ENCODE results near the gene VAX1.

Gene VAX1

DNA sequence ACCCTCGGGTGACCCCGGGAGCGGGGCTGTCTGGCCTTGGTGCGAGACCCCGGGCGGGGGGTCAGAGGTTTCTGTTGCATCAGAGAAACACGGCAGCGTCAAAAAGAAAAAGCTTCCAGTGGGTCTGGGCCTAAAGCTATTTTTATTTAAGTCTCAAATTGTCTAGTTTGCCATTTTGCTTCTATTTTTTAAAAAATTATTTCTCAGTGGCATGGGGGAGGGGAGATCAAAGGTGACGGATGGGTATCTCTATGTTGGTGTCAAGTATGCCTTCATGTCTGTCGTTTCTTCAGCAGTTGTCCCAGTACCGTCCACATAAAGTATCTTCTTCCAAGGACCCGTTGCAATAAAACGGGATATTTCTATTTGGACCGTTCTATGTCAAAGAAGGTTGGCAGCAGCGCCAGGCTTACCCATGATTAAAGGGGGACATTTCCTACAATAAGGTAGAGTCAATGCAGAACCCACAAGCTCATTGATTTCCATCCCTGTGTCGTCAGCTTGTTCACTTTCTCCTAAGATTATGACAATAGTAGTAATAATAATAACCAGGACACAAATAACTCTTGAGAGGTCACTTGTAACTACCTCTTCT is 26.0 kb upstream of the VAX1 start:
- DNase-seq: no peak

DNA sequence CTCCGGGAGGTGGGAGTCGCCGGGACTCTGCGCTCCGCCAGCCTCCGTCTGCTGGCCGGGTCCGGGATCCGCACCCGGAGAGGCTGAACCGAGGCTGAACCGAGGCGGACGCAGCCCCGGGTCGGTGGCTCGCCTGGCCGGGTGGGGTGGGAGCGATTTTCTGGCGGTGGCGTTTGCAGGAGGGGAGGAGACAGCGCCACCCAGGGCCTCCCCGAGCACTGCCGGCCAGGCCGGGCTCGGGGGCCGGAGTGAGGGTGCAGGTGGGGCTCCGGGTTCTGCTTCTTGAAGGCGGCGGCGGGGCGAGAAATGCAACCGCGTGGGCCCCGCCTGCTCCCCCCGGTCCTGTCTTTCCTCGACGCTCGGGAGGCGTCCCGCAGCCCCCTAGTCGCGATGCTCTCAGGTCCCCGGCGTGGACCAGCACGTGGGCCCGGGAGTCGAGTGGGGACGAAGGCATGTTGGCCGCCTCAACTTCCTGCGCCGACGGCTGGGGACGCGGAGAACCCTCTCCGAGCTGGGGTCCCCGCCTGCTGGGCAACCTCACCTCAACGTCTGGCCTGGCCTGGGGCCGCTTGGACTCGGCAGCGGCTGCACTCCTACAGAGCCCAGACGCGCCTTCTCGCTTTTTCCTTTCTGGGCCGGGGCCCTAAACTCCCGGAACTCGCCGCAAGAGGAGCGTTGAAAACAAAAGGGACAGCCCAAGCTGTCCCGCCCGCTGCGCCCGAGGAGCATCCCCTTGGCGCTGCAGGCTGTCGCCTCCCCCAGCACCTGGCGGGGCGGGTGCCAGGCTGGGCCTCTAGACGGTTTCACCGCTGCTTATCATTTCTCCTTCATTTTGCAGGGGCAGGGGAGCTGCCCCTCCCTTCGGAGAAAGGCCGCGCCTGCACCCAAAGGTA is 25.2 kb upstream of the VAX1 start:
- peak; percentile 63 for DNase-seq

DNA sequence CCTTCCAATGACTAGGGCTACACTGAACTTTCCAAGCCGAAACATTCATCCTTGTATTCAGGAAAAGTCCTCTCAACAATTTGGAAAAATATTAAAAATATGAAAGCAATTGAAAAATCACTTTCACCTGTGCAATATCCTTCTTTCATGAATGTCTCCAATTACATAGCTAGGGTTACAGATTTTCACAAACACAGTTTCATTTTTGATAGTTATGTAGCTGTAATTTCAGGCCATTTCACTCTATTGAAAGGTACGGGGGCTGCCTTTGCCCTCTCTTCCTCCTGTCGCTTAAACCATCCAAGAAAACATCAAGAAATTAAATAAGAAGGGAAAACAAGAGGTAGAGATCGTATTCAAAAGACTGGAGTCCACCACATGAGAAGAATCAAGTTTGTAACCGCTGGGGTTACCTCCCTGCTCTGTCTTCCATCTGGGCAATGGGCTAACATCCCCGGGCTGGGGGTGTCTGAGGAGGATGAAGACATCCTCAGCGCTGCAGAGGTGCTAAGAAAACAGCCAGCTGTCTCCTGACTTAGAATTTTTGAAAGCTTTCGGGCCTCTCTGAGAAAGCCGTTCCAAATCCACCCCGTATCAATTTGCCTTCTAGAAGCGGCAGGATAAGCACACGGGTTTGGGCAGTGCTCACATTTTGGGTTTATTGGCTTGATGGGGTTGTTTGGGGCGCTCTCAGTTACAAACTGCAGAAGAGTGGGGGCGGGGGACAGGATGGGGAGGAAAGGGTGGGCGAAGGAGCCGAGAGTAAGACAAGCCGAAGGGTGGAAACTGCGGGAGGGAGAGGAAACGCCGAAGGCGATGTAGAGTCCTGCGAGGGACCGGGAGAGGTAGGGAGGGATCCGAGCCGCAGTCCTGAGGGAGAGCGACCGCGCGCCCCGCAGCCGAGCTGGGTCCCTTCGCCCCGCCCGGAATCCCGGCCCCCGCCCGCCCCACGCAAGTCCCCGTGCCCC is 24.3 kb upstream of the VAX1 start:
- peak; percentile 63 for DNase-seq

DNA sequence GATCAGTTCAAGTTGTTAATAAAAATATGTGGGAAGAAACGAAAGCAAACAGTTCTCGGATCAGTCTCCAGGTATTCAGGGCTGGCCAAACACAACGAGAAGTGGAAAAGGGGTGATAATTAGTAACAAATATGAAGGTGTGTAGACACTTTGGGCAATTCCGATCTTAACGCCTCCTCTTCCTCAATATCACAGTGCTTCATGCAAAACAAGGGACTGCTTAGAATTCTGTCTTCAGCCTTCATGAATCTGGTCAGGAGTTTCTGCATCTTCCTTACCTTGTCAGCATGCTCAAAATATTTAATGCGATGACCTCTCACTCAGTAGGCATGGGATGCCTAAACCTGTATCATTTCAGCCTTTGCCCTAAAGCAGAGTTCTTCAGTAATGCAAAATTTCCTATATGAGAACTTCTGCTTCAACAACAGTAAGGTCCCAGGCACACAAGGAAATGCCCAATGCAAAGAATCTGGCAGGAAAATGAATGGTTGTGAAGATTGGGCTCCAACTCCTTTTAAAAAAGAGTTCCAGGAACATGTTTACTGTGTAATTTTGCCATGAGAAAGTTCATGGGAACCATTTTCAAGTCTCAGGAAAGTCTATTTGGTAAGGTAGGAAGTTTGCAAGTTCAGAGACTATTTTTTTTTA is 23.4 kb upstream of the VAX1 start:
- no peak for DNase-seq

DNA sequence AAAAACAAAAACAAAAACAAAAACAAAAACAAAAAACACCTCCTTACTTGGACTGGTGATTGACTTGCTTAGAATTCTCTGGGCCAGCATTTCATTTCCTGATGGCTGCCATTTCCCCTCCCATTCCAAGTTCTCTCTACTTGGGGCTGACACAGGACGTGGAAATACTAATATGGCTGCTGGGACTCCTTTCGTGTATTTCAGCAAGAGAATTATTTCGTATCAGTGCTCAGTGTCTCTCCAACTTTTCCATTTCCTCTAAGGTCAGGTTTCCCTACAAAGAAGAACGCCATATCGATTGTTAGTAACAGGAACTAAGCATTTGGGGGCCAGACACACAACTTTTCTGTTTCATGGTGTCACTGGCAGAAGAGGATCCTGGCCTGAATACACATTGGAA is 22.5 kb upstream of the VAX1 start:
- no peak for DNase-seq

DNA sequence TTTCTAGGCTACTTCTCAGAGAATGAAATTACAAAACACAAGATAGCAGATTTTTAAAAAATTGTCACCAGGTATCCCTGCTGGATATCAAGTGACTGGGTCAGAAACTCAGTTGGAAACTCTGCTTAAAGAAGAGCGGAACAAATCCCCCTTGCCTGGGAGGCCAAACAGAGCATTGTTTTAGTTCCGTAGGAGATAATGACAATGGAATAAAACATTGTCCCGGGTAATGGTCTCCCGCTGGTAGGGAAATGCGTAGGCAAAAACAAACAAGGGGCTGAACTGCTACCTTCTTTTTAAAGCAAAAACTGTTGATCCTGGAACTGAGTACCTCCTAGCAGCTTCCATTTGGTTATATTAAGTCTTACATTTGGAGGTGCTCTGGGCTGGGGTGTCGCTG is 21.3 kb upstream of the VAX1 start:
- DNase-seq: peak; percentile 71

DNA sequence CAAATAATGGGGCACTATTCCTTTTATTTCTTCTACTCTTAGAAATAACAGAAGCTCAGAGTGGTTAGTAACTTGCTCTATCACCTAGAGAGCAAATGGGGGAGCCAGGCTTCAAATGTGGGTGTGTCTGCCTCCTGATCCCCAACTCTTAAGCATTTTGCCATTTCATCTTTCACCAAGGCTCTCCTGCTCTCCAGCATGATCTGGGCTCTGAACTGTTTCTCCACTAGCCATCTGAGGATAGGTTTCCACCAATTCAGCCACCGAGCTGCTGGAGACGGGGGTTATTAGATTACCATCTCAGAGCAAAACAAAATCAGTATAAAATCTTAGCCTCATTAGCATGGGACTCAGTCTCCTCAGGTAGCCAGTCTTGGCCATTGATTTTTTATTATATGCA is 20.2 kb upstream of the VAX1 start:
- no peak for DNase-seq

DNA sequence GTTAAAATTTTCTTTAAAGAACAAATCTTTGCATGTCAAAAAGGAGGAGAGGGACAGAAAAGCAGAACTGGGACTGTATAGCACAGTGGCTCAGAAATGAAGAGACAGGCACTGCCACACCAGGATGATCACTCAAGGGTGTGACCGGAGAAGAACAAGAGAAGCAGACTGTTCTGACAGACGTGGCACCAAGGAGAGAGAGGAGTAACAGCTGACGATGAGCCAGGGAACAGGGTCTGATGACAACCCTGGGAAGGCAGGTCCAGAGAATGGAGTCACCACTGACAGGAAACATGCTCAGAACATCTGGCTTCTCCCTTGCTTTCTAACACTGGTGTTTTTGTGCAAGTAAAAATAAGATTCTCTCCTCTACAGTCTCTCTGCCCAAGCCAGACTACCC is 14.6 kb upstream of the VAX1 start:
- no peak for DNase-seq

DNA sequence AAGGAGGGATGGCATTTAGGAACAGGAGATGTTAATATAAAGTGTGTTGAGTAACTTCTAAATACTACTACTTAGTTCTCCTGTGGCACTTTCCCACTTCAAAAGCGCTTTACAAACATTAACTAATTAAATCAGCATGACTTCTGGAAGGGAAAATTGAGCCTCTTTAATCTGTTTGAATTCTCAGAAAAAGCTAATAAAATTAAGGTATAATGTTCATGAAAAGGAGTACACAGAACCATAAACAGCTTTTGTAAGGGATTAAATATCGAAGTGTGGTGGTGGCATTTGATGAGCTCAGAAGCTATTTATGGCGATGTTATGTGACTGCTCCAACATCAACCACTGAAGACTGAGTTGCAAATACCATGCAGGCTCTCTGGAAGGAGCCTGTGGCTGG is 10.2 kb upstream of the VAX1 start:
- DNase-seq: peak; percentile 26

DNA sequence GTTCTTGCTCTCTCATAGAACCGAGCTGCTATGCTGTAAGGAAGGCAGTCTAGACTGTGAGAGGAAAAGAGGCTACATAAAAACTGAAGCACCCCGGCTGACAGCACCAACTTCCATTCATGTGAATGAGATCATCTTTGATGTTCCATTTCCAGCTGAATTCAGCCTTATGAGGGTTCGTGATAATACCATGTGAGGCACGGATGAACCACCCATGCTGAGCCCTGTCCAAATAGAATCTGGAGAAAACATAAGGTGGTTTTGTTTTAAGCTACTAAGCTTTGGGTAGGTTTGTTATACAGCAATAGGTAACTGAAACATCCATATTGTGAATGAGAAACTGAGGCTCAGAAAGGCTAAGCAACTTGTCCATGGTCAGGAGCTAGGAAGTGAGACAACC is 6.9 kb upstream of the VAX1 start:
- no peak for DNase-seq

DNA sequence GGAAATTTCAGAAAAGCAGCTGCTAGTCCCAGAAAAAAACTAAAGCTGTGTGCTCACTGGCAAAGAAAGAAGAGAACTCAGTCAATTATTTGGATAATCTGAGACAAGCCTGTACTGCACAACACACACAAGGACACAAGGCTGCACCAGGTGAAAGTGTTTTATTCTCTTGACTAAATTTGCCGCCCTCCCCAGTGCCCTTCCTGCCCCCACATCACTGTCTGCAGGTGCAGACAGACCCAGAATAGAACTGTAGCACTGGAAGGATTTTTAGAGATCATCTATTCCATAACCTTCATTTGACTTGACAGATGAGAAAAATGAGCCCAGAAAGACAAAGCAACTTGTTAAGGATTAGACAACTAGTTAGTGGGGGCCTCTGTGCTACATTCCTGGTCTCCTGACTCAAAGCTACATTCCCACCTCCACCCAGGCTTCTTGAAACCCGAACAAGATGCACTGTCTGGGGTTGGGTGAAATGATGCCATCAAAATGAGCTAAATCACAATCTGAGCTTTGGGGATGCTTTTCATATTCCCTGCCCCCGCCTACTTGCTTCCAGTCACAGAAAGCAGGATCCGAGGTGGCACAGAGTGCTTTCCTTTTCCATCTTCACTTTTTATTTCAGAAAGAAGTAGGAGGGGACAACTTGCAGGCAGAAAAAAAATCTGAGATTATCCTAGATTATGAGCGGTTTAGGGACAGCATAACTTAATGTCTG is 5.2 kb upstream of the VAX1 start:
- DNase-seq: no peak

DNA sequence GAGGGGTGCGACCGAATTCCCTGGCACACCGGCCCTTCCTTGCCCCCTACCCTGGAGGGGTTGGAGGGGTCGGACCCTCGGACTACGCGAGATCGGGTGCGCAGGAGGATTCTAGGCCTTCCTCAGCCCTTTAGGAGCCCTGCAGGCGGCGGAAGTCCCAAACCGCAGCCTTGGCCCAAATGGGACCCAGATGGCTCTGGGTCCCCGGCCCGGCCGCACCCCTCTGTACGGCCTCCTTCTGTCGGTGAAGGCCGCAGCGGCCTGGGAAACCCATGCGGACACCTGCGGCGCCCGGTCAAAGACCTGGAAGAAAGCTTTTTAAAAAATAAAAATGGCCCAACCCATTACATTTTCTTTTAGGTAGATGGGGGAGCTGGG is 2.4 kb upstream of the VAX1 start:
- no peak for DNase-seq

DNA sequence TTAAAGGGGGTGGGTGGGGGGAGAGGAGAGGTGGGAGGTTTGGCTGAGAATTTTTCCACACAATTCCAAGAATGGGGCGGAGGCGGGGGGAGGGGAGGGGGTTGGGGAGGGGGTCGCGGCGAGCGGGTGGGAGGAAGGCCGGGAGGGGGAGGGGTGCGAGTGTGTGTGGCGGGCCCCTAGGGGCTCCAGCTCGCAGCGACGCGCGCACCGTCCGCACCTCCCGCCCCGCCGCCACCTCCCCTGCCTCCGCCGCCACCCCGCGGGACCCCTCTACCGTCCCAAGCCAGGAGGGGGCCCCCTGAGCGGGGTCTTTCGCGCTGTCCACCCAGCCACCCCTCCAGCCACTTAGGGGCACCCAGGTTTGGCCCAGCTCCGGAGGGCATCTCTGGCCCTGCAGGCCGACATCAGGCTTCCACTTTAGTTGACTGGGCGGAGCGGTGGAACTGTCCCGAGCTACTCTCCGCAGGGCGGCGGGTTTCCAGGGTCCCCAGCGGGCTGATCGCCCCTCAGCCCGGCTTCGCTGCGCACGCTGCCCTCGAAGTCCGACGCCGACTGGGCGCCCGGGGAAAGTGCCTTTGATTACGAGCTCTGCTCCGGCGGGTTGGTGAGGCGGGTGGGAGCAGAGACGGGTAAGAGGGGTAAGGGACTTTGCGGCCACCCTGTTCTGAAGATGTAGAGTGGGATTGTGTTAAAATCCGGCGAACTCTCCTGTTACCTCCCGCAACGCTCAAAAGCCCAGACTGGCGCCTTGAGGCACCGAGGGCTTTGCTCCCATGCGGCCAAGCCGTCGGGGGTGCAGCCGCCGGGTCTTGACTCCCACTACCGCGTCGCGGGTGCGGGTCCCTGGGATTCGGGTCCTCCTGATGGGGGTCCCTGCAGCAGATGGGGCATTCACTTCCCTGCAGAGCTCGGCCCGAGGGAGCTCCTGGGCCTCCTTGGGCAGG is 1.8 kb upstream of the VAX1 start:
- no peak for DNase-seq

DNA sequence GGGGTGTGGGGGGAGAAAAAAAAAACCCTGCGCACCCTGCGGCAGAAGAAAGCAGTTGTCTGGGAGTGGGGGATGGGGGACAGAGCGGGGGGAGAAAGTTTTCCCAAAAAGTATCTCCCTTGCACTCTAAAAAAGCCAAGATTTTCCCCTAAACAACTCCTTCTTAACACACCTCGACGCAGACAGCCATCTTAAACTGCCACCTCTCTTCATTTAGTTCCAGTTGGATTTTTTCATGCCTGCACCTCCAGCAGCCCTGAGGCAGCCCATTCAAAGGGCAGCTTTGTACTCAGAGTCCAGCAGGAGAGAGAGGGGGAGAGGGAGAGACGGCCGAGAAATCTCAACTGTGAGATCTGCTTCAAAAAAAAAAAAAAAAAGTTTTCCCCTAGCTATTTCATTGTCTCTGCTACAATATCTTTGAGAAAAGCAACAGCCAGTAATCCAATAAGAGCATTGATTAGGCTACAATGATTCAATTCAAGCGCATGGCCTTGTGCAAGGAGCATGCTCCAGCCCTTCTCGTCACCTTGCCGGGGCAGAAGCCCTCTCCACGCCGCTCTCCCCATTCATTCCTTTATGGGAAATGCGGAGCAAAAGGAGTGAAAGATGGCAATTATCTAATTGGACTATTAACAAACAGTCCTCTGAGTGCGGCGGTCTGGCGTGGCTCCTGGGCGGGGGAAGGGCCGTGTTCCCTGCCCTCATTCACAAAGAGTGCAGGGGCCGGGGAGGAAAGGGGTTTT is 939 bp upstream of the VAX1 start:
- peak; percentile 85 for DNase-seq

DNA sequence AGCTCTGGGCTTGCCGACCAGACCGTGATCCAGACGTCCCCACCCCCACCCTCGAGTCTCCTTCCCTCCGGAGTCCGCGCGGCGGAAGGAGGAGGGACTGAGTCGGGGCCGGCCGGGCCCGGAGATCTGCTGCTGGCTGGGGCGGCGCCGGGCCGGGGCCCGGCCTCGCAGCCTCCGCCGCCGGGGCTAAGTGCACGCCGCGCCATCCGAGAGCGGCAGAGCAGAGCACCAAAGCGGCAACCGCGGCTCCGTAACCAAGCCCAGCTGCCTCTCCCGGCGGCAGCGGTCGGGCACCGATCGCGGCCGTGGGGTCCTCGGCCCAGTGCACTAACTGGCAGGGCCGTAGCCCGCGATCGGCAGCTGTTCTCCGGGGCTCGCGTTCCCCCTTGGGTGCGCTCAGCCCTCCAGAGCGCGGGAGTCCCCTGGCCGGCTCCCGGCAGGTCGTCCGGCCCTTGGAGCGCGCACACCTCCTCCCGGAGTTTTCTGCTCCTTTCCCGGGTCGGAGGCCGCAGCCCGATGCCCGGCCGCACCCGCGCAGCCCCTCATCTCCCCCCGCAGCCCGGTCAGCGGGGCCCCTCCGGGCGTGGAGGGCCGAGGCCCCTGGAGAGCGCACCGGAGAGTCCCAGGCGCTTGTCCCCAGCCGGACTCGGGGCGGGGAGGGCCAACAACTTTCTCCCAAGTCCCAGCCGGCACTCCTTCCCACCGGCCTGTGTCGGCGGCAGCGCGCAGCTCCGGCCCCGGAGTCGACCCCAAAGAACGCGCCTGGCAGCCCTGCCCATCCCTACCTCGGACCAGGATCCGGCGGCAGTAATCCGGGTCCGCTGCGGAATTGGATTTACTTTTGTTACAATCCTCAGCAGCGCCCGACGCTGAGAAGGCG is 799 bp downstream of the VAX1 start:
- DNase-seq: peak; percentile 65

DNA sequence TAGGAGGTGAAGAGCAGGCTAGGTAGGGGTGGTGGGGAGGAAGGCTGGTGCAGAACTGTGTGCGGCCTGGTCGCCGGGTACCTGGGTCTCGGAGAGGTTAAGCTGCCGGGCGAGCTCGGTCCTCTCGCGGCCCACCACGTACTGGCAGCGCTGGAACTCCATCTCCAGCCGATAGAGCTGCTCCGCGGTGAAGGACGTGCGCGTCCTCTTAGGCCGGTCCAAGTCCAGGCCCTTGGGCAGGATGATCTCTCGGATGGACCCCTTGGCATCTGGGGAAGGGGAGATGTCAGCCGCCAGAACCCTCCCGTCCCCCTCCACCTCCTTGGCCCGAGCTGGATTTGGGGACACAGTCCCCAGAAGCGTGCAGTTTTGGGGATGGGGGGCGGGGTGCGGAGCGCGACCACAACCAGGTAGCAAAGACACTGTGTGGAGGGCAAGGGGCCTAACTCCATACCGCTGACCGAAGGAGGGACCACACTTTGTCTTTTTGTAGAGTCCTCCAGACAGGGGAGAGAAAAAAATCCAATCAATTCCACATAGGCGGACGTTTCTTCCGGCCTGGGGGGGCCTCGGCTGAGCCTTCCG is 1.6 kb downstream of the VAX1 start:
- DNase-seq: no peak

DNA sequence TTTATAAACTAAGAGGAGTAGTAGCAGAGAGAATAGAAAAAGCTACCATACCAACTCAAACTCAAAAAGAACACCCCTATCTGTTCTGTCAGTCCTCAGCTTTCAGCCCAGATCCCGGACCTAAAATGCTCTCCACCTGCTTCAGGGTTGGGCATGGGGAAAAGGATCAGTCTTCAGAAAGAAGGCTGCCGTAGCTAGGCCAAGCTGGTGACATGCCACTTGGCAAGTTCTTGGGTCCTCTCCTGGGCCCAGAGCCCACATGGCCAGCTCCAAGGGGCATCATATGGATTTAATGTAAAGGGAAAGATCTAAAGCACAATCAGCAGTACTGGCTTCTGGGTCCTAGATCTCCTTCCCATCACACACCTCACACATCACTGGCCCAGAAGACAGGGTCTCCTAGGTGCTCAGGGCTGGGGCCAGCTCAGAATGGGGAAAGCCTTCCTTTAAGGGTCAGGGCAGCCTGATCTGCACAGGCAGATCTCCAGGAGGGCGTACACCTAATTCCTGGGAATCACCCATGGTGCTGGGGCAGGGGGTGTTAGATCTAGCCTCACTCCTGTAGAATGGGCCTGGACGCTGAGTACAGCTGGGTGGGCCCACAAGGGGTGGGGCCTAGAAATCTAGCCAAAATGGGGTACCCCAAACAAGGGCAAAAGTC is 2.5 kb downstream of the VAX1 start:
- no peak for DNase-seq

DNA sequence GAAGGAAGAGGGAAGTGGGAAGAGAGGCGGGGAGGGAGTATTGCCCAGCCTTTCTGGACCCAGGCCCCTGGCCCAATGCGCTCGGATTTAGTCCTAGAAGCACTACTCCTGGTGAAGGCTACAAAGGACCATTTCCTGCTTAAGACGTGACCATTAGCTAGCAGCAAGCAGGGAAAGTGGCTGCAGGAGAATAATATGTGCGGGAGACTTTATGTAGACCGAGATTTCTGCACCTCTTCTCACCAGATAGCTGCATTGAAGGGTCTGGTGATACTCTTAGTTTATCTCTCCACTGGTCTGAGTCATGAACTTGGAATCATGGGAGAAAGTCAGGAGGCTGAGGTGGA is 3.1 kb downstream of the VAX1 start:
- no peak for DNase-seq
